Keratinocyte (primary cell): ENCODE measurements around the gene TP73.

ENCODE experiments used
- CTCF ChIP-seq, 3 experiments: IDR thresholded peaks in 1 of 3; conservative IDR thresholded peaks in 1 of 3; optimal IDR thresholded peaks in 1 of 3; 2 replicates in 2 of 3; 3 replicates in 1 of 3; pipeline versions ENCODE3 to v1.5.1; 2011; ENCODE audit warnings: low read length in 3 of 3, mild to moderate bottlenecking in 3 of 3, moderate library complexity in 2 of 3, control low read depth in 1 of 3, inconsistent platforms in 1 of 3; ENCODE audit not compliant: insufficient read depth in 2 of 3; ENCODE audit errors: extremely low read depth in 1 of 3
- EZH2 ChIP-seq: IDR thresholded peaks from one replicate; pipeline ENCODE4 v1.6.1; 2012; ENCODE audit warnings: inconsistent platforms, mild to moderate bottlenecking, low read length, moderate library complexity

DNA sequence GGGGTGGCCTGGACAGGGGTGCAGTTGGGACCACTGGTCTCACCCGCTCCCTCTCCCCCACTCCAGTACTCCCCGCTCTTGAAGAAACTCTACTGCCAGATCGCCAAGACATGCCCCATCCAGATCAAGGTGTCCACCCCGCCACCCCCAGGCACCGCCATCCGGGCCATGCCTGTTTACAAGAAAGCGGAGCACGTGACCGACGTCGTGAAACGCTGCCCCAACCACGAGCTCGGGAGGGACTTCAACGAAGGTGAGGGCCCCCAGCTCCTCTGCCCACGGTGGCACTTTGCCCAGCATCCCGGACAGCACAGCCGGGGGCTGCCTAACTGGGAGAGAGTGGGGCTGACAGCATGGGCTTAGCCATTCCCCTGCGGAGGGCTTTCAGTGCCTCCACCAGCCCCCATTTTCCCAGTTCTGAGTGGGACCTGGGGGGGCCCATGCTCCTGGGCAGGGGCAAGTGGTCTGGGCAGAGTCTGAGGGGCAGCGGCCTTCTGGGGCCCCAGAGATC, 69.7 kb downstream of the TP73 start:
- no peak for TF ChIP-seq CTCF (optimal IDR thresholded peaks at IDR 0.05 in 1 of 3, IDR thresholded peaks at IDR 0.05 in 1 of 3, conservative IDR thresholded peaks at IDR 0.05 in 1 of 3; ENCODE audit: extremely low read depth in 1 of 3, insufficient read depth in 2 of 3, low read length in 3 of 3)
- TF ChIP-seq EZH2, result no peak
